GM19438 (cell line): ENCODE results near the gene C5.
"Not testable (repeated sequence)": the region's sequence is repeated elsewhere in the genome, so short reads cannot be mapped to it uniquely, and the experiment has no call there.

ENCODE experiments used
- ATAC-seq: cut with Tn5 transposase; IDR thresholded peaks from one replicate; pipeline ENCODE4 v1.9.1; 2021; ENCODE audit warnings: low read depth; ENCODE audit not compliant: unreplicated experiment

Gene C5

GRCh38 chr9:121053544-121053943 is 3.5 kb upstream of the C5 start:
- no peak for ATAC-seq

GRCh38 chr9:121048618-121049017 is 1.5 kb downstream of the C5 start:
- ATAC-seq, result no peak

- no peak for ATAC-seq
Observed at GRCh38 chr9:121048175-121048574, 1.9 kb downstream of the C5 start.

- no peak for ATAC-seq
Observed at GRCh38 chr9:121038804-121039203, 11.3 kb downstream of the C5 start.

- ATAC-seq, result no peak
Observed at GRCh38 chr9:121038362-121038761, 11.7 kb downstream of the C5 start.

- not testable (repeated sequence) for ATAC-seq
Observed at GRCh38 chr9:121035717-121036116, 14.4 kb downstream of the C5 start.

- no peak for ATAC-seq
Observed at GRCh38 chr9:121034529-121034928, 15.5 kb downstream of the C5 start.

GRCh38 chr9:121029469-121029868 is 20.6 kb downstream of the C5 start:
- ATAC-seq, result no peak

- ATAC-seq, result not testable (repeated sequence)
Observed at GRCh38 chr9:121028285-121028684, 21.8 kb downstream of the C5 start.

- ATAC-seq, result no peak
Observed at GRCh38 chr9:121026768-121027167, 23.3 kb downstream of the C5 start.

- ATAC-seq, result no peak
Observed at GRCh38 chr9:121026260-121026691, 23.8 kb downstream of the C5 start.

- ATAC-seq, result no peak
Observed at GRCh38 chr9:121024237-121024636, 25.8 kb downstream of the C5 start.

GRCh38 chr9:121023064-121023463 is 27.0 kb downstream of the C5 start:
- no peak for ATAC-seq

GRCh38 chr9:121021301-121021700 is 28.8 kb downstream of the C5 start:
- ATAC-seq, result no peak

GRCh38 chr9:121019273-121019672 is 30.8 kb downstream of the C5 start:
- no peak for ATAC-seq

GRCh38 chr9:121013911-121014310 is 36.2 kb downstream of the C5 start:
- no peak for ATAC-seq

- ATAC-seq, result no peak
Observed at GRCh38 chr9:121009650-121010049, 40.4 kb downstream of the C5 start.

- no peak for ATAC-seq
Observed at GRCh38 chr9:120999317-120999716, 50.8 kb downstream of the C5 start.

GRCh38 chr9:120998111-120998510 is 52.0 kb downstream of the C5 start:
- no peak for ATAC-seq

- ATAC-seq, result no peak
Observed at GRCh38 chr9:120997502-120997901, 52.6 kb downstream of the C5 start.

GRCh38 chr9:120996409-120996808 is 53.7 kb downstream of the C5 start:
- ATAC-seq, result no peak

- ATAC-seq, result no peak
Observed at GRCh38 chr9:120989065-120989464, 61.0 kb downstream of the C5 start.

- ATAC-seq, result no peak
Observed at GRCh38 chr9:120985819-120986222, 64.3 kb downstream of the C5 start.
